GM18907 (cell line): Measurements from ENCODE around the gene RAB11B.
"Not testable (repeated sequence)": the region's sequence is repeated elsewhere in the genome, so short reads cannot be mapped to it uniquely, and the experiment has no call there.

Experiments
- ATAC-seq: cut with Tn5 transposase; IDR thresholded peaks from one replicate; pipeline ENCODE4 v1.9.1; 2021; ENCODE audit warnings: mild to moderate bottlenecking, moderate library complexity; ENCODE audit not compliant: unreplicated experiment

The RAB11B gene

DNA sequence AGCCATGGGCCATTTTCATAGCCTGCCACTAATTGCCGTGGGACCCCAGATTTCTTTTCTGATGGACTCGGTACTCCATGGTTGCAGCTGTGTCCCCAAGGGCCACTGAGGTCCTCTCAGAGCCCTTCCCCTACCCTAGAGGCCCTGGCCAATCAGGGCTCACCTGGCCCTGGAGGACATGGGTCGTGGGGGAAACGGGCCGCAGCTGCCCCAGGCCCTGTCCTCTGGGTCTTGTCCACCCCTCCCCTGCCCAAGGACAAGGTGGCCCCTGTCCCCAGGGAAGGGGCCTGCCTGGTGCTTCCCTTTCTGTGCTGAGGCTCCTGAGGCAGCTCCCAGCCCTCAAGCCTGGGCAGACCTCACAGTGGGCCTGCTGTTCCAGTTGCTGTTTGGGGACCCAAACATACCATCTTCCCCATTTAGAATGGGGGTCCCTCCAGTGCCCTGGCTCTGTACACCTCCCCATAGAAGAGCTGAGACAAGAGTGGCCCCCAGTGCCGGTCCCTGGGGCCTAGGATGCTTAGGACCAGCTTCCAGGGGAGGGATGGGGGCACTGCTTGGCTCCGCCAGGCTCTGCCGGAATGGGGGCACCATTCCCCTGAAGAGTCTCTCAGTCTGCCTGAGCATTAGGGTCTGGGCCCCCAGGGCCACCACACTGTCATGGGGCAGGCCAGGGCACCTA lies 3.2 kb downstream of the RAB11B start:
- no peak for ATAC-seq

DNA sequence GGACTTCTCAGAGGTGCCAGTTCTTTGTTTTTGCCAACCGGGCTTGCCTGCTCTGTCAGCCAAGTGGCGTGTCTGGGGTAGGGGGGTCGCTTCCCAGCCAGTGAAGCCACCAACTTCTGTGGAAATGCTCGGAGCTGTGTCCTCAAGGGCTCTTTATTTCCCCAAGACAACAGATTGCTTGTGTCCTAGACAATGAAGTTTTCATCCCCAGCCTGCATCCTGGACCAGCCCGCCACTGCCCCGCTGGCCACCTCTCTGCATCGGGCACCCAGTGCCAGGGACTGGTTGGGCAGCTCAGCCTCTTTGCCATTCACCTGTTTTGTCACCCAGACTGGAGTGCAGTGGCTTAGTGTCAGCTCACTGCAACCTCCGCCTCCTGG lies 3.7 kb downstream of the RAB11B start:
- ATAC-seq, result no peak

DNA sequence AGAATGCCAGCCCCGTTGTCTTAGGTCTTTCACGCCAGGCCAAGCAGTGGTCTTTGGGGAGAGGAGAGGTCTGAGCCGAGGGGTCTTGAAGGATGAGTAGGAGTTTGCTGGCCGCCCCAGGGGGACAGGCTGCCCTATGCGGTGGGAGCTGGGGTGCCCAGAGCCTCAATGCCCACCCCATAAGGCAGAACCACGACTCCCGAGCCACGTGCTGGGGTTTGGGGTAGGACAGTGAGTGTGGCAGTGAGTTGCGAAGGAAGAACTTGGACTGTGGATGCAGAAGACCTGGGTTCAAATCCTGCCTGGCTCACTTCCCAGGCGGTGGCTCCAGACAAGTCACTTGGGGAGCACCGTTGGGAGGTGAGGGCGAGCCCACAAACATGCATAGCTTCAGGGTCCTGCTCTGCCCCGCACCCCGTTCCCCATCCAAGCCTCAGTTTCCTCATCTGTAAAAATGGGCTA lies 5.5 kb downstream of the RAB11B start:
- no peak for ATAC-seq

DNA sequence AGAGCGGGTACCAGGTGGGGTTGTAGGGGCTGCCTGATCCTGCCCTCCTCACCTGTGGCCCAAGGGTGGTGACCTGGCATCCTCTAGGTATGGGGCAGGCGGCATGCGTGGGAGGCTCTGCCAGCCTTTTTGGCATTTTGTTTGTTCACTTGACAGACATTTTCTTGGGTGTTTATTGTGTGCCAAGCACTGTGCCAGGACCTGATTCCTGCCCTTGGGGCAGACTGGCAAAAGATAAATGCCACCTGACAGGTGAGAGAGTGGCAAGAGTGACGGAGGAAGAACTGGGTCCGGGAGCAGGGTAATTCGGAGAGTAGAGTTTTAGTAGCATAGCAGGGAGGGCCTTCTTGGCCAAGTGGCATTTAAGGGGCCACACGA lies 6.0 kb downstream of the RAB11B start:
- no peak for ATAC-seq

DNA sequence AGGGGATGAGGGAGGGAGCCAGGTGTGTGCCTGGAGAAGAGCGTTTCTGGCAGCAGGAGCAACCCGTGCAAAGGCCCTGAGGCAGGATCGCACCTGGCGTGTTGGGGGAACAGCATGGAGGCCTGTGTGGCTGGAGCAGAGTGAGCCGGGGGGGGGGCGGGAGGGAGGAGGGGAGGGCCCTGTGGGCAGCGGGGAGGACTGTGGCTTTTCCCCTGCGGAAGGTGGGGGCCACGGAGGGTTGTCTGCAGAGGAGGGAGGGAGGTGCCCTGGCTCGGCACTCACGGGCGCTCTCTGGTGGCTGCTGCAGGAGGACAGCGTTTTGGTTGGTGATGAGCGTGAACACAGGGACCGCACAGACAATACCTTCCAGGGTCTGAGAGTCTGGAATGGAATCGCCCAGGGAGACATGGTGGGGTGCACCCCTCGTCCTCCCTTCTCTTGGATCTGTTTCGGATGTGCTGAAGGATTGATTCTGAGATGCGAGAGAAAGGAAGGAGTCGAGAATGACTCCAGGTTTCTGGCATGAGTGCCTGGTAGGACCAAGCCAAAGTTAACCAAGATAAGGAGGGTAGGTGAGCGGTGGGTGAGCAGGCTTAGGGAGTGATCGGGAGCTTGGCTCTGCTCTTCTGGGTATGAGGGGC lies 6.5 kb downstream of the RAB11B start:
- ATAC-seq, result no peak

DNA sequence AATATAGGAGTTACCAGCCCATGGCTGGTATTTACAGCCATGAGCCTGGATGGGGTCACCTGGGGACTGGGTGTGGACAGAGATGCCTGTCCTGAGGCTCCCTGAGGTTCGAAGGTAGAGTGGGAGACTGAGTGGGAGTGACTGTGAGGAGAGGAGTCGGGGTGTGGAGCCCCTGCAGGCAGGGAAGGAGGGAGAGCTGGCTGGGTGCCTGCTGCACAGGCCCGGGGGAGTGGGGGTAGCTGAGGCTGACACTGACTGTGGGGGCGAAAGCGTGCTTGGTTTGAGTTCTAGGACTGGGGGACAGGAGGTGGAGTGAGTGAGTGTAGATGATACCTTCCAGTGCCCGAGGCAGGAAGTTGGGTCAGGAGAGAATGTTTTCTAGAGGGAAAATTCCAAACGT lies 7.1 kb downstream of the RAB11B start:
- ATAC-seq, result no peak

DNA sequence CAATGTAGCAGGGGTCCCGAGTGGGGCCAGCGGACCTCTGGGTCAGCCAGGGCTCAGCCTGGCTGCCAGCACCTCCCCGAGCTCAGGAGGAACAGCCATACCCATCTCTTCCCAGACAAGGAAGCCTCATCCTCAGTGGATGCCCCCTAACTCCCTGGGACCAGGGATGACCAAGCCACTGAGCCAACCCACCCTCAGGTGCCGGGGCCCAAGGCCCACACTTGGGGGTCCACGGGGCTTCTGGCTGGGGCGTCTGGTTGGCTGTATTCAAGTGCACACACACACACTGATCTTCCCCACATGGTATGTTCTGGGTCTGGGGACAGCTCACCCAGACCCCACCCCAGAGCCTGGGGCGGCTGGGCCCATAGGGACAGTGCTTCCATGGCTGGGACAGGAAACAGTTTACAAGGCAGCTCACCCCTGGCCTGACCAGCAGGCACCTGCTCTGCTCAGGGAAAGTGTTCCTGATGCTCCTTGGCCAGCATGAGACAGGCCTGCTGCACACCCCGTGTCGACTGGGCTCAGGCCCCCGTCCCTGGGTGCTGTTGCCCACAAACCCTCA lies 7.7 kb downstream of the RAB11B start:
- no peak for ATAC-seq

DNA sequence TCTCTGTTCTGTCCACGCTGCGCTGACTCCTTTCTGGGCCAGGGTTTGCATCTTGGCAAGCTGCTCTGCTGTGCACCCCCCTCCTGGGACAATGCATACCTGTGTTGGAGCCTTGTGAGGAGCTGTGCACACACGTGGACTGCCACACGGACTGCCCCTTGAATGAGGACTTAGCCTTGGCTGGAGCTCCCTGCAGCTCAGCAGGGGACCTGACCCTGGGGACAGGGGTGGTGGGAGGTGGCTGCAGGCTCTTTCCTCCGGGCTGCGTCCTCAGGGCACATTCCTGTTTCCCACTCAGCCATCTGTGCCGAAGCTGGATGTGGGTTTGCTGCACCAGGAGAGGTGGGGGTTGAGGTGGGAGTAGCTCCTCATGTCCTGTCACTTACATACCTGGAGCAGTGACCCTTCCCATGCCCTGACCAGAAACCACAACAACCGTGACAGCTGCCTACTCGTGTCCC lies 8.2 kb downstream of the RAB11B start:
- ATAC-seq, result no peak

DNA sequence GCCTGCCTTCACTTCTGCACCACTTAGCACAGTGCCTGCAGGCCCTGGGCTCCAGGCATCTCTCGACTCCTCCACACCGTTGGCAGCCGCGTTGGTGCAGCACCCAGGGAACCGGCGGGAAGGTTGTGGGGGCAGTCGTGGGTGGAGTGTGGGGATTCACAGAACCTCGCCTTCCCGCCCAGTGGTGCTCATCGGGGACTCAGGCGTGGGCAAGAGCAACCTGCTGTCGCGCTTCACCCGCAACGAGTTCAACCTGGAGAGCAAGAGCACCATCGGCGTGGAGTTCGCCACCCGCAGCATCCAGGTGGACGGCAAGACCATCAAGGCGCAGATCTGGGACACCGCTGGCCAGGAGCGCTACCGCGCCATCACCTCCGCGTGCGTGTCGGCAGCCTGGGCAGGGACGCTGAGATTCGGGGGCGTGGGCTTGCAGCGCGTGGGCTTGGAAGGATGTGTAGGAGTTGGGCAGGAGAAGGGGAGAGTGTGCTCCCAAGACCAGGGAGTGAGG lies 9.6 kb downstream of the RAB11B start:
- ATAC-seq, result no peak

DNA sequence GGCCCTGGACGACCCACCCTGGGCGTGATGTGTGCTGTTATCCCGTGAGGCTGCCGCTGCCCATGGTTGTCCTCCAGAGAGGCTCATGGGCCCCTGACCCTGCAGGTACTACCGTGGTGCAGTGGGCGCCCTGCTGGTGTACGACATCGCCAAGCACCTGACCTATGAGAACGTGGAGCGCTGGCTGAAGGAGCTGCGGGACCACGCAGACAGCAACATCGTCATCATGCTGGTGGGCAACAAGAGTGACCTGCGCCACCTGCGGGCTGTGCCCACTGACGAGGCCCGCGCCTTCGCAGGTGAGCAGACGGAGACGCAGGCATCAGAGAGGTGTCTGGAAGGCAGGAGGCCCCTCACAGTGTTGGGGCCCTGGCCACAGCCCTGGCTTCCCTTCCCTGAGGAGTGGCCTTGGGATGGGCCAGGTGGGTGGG lies 11.8 kb downstream of the RAB11B start:
- no peak for ATAC-seq

DNA sequence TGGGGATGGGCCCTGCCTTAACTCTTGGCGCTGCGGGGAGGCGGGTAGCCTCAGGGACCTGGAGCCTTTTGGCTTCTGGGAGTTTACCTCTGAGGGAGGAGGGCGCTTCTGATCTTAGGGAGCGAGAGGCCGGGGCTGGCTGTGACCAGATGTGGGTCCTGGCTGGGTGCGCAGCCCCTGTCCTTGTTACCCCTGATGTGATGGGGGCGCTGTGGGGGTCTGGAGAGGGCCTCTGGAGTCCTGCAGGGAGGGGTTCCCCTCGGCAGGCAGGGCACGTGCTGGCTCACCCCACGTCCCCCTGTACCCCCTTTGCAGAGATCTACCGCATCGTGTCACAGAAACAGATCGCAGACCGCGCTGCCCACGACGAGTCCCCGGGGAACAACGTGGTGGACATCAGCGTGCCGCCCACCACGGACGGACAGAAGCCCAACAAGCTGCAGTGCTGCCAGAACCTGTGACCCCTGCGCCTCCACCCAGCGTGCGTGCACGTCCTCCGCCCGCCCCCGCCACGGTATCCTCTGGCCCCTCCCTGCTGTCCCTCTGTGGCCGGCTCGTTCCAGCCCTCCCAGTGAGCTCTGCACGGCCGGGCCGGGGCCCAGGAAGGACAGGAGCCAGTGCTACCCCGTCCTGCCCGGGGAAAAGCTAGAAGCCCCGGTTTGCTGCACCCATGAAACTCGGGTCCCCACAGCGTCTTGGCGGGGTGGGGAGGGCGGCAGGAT lies 13.1 kb downstream of the RAB11B start:
- no peak for ATAC-seq

DNA sequence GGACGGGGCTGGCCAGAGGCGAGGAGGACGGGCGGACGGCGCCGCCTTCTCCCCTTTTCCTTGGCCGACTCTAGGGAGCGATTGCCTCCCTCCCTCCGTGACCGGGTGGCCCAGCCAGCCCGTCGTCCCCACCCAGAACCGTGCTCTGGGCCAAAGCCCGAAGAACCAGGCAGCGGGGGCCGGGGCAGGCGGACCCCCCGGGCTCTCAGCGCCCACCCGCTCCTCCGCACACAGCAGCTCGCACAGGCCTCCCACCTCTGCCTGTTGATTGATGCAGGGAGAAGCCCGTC lies 13.6 kb downstream of the RAB11B start:
- ATAC-seq, result no peak

DNA sequence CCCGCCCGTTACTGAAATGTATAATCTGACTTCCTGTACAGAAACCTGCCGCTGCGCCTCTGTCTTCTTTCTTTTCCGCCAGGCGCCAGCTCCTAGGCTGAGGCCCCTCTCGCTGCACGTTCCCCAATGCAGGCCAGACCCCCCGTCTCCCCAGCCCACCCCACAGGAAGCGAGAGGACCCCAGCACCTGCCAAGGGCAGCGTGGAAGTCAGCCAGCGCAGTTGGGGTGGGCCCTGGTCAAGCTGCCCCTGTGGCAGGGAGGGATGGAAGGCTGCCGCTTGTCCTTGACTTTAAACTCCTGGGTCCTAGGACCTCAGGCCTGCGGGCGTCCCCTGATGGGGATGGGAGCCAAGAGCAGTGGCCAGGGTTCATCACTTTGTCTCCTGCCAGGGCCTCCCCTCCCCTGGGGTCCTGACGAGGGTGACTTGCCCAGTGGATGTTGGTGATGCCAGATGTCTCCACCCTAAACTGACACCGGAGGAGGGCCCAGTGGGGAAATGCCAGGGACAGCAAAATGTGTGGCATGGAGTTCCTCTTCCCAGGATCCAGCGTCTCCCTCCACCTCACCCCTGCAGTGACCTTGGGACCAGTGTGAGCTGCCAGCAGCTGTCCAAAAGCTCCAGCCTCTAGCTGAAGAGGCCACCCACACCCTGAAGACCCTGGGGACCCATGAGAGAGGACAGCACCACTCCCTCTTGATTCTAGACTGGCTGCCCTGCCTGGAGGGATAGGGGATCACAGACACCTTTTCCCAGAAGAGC lies 14.4 kb downstream of the RAB11B start:
- ATAC-seq, result no peak

DNA sequence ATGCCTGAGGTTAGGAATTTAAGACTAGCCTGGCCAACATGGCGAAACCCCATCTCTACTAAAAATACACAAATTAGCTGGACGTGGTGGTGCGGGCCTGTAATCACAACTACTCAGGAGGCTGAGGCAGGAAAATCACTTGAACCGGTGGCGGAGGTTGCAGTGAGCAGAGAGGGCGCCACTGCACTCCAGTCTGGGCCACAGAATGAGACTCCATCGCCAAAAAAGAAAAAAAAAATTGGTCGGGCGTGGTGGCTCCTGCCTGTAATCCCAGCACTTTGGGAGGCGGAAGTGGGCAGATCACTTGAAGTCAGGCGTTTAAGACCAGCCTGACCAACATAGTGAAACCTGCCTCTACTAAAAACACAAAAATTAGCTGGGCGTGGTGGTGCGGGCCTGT lies 20.6 kb downstream of the RAB11B start:
- not testable (repeated sequence) for ATAC-seq

DNA sequence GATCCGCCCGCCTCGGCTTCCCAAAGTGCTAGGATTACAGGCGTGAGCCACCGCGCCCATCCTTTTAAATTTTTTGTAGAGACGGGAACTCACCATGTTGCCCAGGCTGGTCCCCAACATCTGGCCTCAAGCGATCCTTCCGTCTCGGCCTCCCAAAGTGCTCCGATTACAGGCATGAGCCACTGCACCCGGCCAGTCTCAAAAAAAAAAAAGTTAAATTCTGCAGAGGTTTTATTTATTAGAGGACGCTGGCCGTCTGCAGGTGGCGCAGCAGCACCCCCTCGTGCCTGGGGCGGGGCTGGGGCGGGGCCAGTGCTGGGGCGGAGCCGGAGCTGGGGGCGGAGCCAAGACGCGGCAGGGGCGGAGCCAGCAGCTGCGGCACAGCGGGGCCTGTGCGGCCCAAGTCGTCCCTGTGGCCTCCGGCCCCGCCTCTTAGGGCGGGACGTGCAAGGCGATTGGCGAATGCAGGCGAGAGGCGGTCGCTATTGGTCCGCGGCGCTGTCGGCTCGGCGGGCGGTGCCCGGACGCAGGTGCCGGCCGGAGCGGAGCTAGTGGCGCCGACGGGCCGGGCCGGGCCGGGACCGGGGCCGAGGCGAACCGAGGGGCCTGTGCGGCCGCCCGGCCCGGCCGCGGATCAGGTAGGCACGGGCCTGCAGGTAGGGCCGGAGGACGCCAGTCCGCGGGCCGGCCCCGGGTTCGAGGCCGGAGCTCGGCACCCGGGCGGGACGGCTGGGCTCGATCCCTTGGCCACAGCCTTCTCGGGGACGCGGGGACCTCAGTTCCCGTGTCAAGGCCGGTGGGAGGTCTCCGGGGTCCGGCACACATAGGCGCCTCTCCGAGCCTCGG lies 22.8 kb downstream of the RAB11B start, which contains the start of gene MARCHF2:
TSS of gene MARCHF2 (plus strand) at position 523 of the 846 bp plus-strand sequence. CDS start 8,536 bp downstream, outside the sequence.
- peak; percentile 99 for ATAC-seq

DNA sequence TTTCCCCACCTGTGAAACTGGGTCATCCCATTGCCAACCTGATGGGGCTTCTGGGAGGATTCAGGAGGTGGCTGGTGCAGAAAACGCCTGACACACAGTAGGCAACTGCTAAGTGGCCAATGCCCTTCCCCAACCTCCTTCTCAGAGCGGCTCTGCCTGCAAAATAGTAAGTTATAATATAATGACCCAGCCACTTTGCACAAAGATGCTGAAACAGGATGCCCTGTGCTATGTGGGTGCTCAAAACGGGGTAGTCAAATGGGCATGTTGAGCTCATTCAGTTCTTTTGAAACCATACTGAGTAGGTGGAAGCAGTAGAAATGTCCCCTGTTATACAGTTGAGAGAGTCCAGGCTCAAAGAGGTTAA lies 23.5 kb downstream of the RAB11B start:
- ATAC-seq, result peak; percentile 6

DNA sequence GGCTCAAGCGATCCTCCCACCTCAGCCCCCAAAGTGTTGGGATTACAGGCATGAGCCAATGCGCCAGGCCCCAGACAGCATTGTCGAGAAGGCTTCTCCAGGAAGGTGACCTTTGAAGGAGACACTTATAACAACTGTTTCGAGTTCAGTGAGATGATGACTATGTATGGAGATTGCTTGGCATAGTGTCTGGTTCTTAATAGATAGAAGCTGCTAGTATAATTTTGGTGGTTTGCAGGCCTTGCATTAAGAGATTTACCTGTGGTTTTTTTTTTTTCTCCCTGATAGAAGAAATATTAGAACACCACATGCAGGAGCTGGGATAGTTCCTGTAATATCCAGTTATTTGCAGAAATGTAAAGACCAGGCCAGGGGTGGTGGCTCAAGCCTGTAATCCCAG lies 26.6 kb downstream of the RAB11B start:
- no peak for ATAC-seq

DNA sequence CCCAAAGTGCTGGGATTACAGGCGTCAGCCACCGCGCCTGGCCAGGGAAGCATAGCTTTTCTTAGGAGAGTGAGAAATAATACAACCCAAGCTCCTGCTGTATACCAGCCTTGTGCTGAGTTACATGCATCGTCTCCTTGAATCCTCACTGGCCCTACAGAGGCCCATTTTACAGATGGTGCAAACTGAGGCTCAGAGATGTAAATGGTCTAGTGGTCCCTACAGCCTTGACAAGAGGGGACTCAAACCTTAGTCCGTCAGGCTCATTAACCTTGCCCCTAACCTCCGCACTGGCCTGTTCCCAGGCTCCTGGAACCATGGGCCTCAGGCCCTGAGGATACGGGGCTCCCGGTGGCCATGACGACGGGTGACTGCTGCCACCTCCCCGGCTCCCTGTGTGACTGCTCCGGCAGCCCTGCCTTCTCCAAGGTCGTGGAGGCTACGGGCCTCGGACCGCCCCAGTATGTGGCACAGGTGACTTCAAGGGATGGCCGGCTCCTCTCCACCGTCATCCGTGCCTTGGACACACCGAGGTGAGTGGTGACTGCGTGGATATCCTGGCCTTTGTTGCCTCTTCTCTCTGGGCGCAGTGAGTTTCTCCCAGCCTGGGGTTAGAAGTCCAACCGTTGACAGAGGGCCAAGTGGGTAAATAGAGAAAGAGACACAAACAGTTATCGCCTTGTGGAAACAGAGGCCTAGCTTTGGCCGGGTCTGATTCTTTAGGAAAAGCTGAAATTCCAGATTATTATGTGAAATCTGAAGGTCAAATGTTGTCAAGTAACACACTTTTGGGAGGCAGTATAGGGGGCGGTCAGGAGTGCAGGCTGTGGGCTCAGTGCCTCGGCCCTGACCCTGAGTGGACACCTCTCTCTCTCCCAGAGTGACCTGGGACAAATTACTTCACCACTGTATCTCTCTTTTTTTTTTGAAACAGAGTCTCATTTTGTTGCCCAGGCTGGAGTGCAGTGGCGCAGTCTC lies 31.6 kb downstream of the RAB11B start:
- ATAC-seq, result no peak

DNA sequence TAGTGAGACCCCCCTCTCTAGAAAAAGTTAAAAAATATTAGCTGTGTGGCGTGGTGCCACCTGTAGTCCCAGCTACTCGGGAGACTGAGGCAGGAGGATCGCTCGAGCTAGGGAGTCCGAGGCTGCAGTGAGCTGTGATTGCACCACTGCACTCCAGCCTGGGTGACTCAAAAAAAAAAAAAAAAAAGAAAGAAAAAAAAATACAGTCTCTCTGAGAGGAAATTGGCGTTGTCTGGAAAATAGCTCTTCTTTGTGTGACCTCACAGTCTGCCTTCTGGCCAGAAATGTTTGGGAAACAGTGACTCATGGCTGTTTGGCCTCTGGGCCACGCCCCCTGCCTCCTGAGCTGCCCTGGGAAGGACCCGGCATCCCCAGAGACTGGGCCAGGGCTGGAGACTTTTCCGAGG lies 33.7 kb downstream of the RAB11B start:
- no peak for ATAC-seq
